Activated CD4-positive, alpha-beta T cell treated with anti-CD3 and anti-CD28 coated beads, Interleukin-2, amount 50 U/mL, for 24 hours (primary cell): ENCODE results near the gene C3AR1.
"Not testable (repeated sequence)": the region's sequence is repeated elsewhere in the genome, so short reads cannot be mapped to it uniquely, and the experiment has no call there.

ENCODE experiments used
- DNase-seq, 2 donors: peaks; one replicate each; pipeline ENCODE4 v3.0.0-alpha.2; 2020; ENCODE audit warnings: low read depth in 1 of 2, low spot score in 1 of 2

The C3AR1 gene

DNA sequence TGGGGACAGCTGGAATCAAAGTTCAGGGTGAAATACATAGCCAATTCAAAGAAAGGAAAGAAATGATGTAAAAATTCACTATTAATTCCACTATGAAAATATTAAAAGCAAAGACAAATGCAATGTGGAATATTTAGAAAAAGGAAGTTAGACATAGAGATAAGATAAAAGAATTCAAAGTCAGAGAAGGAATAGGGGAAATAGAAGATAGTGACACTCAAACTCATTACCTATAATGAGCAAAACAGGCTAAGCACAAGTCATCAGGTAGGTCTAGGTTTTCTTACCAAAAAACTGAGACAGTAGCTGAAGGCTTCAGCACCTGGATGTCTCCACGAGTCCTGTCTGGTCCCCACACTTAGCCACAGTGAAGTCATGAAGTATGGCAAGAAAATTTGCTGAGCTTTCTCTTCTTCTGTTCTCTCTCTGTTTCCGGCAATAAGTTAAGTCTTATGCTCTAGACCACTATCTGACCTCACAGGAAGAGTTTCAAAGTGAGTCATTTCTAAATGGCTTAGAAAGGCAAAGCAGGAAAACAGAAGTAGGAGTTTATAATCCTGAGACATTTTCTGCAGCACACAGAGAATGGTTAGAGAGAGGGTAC is at the start of gene C3AR1:
TSS of gene C3AR1 (minus strand) at position 369 of the 604 bp plus-strand sequence. CDS start 6,174 bp downstream, outside the sequence.
- DNase-seq: peak in 1 of 2 donors; percentile 17

- DNase-seq: not testable (repeated sequence)
Measured at GRCh38 chr12:8113117-8113516, 47.0 kb upstream of the C3AR1 start.

GRCh38 chr12:8108808-8109398 is 42.7 kb upstream of the C3AR1 start:
- DNase-seq: peak; percentile 46 to 67

GRCh38 chr12:8099235-8099634 is 33.1 kb upstream of the C3AR1 start:
- DNase-seq: no peak

DNA sequence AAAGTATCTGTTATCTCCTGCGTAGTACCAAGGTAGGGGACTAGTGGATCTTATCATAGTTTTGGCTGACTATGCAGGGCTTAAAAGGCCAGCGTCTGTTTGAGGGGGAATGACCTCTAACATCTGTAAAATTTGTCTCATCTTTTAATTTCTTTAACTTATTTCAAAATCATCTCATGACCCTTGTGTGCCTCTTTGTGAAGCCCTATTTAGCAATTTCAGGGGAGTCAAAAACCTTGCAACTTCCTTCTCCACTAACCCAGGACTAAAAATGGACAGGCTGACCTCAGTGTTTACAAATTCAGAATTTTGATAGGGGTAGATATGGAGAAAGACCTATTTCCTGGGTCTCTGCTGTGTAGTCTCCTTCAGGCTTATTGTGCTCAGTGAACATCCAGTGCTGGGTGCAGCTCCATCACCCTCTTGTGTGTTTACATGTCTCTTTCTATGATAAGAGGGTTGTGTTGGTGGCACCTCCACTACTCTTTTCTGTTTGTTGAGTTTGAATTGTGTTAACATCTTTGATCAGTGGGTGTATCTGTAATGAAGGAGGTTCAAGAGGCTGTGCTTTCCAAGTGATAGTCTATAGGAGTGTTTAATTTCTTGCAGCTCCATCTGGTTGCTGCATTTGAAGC is 30.2 kb upstream of the C3AR1 start:
- no peak for DNase-seq

DNA sequence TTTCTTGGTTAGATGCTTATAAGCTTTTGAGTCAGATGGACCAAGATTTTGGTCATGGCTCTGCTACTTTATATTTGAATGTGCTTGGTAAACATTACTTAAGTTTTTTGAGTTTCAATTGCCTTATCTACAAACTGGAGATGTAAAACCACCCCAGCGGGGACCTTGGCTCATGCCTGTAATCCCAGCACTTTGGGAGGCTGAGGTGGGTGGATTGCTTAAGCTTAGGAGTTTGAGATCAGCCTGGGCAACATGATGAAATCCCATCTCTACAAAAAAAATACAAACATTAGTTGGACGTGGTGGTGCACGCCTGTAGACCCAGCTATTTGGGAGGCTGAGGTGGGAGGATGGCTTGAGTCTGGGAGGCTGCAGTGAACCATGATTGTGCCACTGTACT is 27.1 kb upstream of the C3AR1 start:
- no peak for DNase-seq

GRCh38 chr12:8089716-8090115 is 23.6 kb upstream of the C3AR1 start:
- no peak for DNase-seq

DNA sequence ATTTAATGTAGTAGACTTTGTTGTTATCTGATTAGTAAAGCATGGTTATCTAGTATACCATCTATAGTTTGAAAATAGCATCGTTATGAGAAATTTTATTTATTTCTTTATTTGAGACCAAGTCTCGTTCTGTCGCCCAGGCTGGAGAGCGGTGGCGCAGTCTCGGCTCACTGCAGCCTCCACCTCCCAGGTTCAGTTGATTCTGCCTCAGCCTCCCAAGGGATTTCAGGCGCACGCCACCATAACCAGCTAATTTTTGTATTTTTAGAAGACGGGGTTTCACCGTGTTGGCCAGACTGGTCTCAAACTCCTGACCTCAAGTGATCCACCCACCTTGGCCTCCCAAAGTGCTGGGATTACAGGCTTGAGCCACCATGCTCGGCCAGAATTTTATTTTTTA is 23.1 kb upstream of the C3AR1 start:
- not testable (repeated sequence) for DNase-seq

DNA sequence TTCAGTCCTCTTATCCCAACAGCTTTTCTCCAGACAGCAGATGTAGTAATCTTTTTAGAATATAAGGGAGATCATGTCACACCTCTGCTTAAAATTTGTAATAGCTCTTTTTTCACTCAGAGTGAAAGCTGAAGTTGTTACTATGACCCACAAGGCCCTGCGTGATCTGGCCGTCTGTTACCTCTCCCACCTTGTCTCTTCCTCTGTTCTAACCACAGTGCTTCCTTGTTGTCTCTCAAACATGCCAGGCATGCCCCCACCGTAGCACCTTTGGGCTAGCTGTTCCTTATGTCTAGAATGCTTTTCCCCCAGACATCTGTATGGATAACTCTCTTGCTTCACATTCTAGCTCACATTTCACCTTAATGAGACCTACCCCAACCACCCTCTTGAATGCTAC is 22.4 kb upstream of the C3AR1 start:
- no peak for DNase-seq

DNA sequence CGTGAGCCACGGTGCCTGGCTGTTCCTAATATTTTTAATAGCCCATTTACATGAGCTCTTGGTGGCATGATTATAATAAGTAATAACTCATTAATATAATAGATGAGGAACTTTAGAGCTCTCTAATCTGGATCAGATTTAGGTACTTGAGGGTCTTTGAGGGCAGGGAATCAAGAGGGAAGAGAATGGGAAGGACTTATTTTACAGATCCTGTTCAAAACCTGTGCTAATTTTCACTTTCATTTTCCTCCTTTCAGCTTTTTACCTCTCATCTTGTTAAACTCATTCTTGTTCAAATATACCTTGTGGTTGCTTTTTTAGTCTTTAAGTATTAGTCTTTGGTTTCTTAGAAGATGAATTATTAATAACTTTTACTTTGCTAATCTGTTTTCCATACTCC is 21.5 kb upstream of the C3AR1 start:
- no peak for DNase-seq

DNA sequence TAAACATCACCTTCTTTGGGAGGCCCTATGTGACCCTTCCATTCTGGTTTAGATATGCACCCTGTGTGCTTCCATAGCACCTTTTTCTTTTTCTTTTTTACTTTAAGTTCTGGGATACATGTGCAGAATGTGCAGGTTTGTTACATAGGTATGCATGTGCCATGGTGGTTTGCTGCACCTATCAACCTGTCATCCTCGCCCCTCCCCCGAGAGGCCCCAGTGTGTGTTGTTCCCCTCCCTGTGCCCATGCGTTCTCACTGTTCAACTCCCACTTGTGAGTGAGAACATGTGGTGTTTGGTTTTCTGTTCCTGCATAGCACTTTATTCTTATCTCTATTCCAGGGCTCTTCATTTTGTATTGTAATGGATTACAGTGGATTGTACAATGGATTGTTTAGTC is 18.2 kb upstream of the C3AR1 start:
- DNase-seq: not testable (repeated sequence)

DNA sequence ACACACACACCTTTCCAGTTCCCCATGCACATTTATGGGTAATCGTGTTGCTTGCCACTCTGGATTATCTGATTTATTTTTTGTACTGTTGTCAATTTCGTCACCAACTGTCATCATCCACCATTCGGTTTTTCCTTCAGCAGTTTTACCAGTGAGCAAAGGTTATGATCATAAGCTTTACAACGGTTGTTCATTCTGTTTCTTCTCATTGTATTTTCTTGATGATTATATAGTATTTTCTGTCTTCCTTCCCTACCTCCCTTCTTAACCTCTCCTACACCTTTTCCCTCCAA is 16.6 kb upstream of the C3AR1 start:
- DNase-seq: no peak

- DNase-seq: peak in 1 of 2 donors; percentile 9
Measured at GRCh38 chr12:8081251-8081920, 15.2 kb upstream of the C3AR1 start.

DNA sequence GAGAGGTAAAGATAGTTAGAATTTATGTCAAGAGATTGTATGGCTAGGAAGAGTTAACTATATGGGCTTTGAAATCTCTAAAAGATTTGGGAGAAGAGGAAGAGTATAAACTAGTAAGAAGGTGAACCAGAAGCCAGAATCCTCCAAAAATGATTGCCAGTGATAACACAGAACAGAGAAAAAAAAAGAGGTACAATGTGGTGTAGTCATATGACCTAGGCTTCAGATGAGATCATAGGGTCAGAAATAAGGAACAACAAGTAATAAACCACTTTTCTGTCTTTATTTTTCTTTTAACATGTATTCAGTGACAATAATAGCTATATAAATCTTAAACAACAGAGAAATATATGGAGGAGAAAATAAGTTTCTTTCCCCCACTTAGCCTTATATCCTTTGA is 14.0 kb upstream of the C3AR1 start:
- no peak for DNase-seq

DNA sequence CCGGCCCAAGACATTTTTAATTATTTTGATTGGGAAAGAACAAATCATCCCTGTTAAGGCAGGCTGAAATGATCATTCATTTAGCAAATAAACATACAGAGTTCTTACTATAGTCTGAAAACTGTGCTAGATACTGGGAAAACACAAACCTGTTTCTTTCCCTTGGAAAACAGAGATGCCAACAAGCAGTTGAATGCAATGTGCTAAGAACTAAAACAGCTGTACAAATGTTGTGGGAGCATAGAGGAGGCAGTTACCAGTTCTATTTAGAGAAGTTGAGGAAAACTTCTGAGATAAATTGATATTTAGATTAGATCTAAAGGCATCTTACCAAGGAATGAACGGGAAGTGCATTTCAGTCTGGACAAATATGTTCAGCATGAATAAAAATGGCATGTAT is 12.8 kb upstream of the C3AR1 start:
- DNase-seq: no peak

DNA sequence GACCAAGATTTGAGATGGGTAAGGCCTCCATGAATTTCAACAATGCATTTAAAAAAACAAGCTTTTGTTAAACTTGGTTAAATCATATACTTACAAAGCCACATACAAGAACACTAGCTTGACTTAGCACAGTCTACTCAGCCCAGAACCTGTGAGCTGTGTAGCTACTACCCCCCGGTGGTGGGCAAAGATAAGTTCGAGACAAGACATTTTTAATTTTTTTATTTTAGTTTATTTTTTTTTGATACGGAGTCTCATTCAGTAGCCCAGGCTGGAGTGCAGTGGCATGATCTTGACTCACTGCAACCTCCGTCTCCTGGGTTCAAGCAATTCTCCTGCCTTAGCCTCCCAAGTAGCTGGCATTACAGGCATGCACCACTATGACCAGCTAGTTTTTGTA is 12.2 kb upstream of the C3AR1 start:
- DNase-seq: peak in 1 of 2 donors; percentile 55

- DNase-seq: no peak
Measured at GRCh38 chr12:8077207-8077606, 11.0 kb upstream of the C3AR1 start.

DNA sequence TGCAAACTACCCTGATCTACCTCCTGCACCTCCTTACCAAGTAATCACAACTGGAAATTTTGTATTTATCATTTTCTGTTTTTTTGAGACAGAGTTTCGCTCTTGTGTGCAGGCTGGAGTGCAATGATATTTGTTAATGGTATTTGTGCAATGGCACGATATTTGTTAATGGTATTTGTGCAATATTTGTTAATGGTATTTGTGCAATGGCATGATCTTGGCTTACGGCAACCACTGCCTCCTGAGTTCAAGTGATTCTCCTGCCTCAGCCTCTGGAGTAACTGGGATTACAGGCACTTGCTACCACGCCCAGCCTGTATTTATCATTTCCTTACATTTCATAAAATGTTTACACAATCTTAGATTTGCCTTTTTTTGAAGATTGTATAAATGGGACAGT is 10.2 kb upstream of the C3AR1 start:
- DNase-seq: no peak

- DNase-seq: no peak
Measured at GRCh38 chr12:8075935-8076334, 9.8 kb upstream of the C3AR1 start.

DNA sequence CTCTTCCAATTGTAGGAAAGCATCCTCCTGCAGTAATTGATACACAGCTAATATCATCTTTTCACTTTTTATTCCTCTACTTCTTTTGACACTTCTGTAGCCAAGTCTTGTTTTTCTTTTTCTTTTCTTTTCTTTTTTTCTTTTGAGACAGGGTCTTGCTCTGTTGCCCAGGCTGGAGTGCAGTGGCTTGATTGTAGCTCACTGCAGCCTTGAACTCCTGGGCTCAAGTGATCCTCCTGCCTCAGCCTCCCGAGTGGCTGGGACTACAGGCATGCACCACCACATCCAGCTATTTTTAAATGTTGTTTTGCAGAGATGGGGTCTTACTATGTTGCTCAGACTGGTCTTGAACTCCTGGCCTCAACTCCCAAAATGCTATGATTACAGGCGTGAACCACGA is 5.7 kb upstream of the C3AR1 start:
- not testable (repeated sequence) for DNase-seq

DNA sequence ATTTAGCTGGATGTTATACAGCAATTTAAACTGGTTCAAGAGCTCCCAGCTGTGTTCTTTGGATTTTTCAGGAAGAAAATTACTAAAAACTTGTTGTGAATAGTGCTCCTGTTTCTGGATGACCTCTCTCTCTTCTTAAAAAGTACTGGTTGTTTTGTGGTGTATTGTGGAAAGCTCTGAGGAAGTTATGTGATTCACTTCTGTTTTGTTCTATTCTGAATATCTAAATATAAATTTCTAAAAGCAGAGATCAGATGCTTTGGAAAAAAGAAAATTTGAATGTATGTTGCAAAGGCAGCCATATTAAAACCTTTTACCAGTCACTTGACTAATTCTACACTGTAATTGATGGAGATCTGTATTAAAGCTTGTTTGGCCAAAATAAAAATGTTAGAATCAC is 3.4 kb upstream of the C3AR1 start:
- no peak for DNase-seq

GRCh38 chr12:8064131-8064530 is 2.0 kb downstream of the C3AR1 start:
- DNase-seq: no peak
